GM18861 (cell line): Measurements from ENCODE around the gene VPS13A.
"Not testable (repeated sequence)": the region's sequence is repeated elsewhere in the genome, so short reads cannot be mapped to it uniquely, and the experiment has no call there.

ENCODE experiments used
- ATAC-seq: cut with Tn5 transposase; IDR thresholded peaks from one replicate; pipeline ENCODE4 v1.9.1; 2021; ENCODE audit not compliant: unreplicated experiment

Gene VPS13A

DNA sequence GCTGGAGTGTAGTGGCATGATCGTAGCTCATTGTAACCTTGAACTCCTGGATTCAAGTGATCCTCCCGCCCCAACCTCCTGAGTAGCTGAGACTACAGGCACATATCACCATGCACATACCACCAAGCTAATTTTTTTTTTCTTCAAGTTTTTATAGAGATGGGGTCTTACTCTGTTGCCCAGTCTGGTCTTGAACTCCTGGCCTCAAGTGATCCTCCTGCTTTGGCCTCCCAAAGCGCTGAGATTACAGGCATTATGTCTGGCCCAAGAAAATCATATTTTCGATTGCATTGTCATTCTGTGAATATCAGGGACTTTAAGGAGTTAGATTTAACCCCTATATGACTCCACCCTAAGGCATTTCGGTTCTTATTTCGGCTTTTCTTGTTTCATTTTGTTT is 116.6 kb downstream of the VPS13A start:
- ATAC-seq, result no peak

- ATAC-seq, result no peak
Measured at GRCh38 chr9:77304543-77304942, 127.2 kb downstream of the VPS13A start.

DNA sequence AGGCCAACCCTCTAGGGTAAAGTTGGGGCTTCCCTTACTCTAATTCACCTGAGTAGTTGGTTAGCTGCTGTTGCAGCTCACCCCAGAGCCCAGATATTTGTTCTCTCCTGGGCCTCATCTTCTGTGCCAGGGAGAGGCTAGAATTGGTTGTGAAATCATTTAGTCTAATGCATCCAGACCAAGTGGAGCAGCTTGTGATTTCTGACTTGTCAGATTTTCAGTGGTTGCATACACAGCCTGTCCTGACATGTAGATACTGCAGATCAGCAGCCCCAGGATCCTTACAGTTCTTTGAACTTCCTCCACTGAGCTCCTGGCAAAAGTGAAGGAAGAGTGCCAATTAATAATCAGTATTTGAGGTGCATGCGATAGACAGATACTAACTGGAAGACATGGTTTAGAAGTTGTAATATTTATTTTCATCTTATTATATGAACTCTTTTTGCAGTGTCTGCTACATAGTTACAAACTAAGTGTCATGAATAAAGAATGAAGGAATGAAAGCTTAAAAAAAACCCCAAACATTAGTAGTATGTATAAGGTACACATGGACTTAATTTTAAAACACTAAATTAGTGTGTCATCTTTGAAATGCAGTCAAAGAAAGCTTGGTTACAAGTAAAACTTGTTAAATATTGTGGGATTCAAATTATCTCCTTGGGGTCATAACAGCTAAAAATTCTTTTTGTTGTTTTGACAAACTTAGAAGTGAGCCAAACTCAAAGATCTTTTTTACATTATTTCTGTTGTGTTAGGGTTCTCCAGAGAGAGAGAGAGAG is 128.5 kb downstream of the VPS13A start:
- ATAC-seq, result no peak

- ATAC-seq, result no peak
Measured at GRCh38 chr9:77307166-77307565, 129.8 kb downstream of the VPS13A start.

GRCh38 chr9:77316058-77316457 is 138.7 kb downstream of the VPS13A start:
- ATAC-seq, result no peak

GRCh38 chr9:77325058-77325457 is 147.7 kb downstream of the VPS13A start:
- ATAC-seq, result no peak

DNA sequence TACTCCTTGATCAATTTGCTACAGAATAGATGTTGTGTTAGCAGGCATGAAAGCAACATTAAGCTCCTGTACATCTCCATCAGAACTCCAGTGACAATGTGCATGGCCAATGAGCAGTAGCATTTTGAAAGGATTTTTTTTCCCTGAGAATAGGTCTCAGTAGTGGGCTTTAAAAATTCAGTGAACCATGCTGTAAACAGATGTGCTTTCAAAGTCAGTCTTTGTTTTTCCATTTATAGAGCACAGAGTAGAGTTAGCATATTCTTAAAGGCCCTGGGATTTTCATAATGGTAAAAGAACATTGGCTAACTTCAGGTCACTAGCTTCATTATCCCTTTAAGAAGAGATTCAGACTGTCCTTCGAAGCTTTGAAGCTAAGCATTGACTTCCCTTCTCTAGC is 150.8 kb downstream of the VPS13A start:
- ATAC-seq, result no peak

GRCh38 chr9:77370064-77370463 is 192.7 kb downstream of the VPS13A start:
- no peak for ATAC-seq

GRCh38 chr9:77374266-77374665 is 196.9 kb downstream of the VPS13A start:
- no peak for ATAC-seq

GRCh38 chr9:77375956-77376532 is 198.7 kb downstream of the VPS13A start:
- ATAC-seq, result no peak

GRCh38 chr9:77384406-77384805 is 207.1 kb downstream of the VPS13A start:
- ATAC-seq, result no peak

DNA sequence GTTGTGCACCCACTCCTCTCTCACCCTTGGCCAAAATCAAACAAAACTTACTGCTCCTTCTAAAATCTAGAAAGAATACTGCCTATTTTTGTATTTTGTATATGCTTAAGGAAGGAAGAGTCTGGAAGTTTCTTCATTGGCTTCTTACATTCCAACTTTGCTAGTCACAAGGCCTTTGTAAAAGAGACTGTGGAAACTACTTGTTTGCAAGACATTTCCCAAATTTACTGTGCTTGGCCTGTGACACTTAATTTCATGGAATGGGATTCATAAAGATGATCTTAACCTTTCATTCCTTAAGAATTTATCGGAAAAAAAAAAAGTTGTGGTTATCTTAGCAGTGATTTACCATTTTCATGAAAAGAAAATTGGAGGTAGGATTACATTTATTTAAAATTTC is 208.9 kb downstream of the VPS13A start:
- no peak for ATAC-seq

DNA sequence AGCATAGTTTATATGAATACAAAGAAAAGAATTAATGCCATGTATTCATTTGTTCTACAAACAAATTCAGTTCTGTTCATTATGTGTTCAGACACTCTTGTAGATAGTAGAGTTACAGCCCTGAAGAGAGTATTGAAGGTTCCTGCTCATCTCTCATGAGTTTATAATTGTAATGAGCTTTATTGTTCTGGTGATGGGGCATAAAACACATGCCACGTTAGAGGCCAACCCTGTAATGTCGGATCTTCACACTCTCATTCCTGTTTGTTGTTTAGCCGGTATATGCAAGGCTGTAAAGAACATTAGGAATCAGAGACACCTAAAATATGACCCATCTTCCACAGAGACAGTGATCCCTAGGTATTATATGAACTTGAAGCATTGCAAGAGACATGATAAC is 214.5 kb downstream of the VPS13A start:
- no peak for ATAC-seq

GRCh38 chr9:77392328-77392727 is 215.0 kb downstream of the VPS13A start:
- no peak for ATAC-seq

DNA sequence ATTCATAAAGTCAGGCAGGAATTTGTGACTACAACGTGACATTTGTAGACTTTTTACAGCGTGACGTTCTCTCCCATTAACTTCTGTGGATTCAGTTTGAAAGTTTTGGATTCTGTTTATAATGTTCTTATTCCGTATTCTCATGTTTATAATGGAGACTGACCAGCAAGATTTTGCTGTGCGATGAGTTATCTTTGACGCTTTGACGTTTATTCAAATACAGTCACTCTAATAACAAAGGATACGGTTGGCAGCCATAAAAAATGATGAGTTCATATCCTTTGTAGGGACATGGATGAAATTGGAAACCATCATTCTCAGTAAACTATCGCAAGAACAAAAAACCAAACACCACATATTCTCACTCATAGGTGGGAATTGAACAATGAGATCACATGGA is 221.2 kb downstream of the VPS13A start:
- ATAC-seq, result not testable (repeated sequence)

- no peak for ATAC-seq
Measured at GRCh38 chr9:77399964-77400363, 222.6 kb downstream of the VPS13A start.

- ATAC-seq, result no peak
Measured at GRCh38 chr9:77402286-77402685, 225.0 kb downstream of the VPS13A start.

DNA sequence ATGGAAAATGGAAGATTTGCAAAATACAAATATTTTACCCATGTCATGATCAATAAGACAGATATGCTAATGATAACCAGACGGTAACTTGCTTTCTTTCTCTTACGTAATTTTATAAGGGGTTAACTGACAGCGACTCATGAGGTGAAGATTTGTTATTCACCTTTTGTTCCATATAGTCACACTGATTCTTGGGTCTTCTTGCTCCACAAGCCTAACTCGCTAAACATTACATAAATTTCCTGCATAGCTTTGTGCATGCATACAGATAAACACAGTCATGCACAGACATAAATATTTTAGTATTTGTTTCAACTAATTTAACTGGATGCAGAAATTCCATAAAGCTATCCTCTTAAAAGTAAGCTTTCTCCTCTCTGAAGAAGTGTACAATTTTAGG is 225.9 kb downstream of the VPS13A start:
- no peak for ATAC-seq

GRCh38 chr9:77408521-77408920 is 231.2 kb downstream of the VPS13A start:
- not testable (repeated sequence) for ATAC-seq

- ATAC-seq, result no peak
Measured at GRCh38 chr9:77417566-77417965, 240.2 kb downstream of the VPS13A start.

GRCh38 chr9:77418226-77418625 is 240.9 kb downstream of the VPS13A start:
- ATAC-seq, result no peak

- no peak for ATAC-seq
Measured at GRCh38 chr9:77420641-77421040, 243.3 kb downstream of the VPS13A start.
